Right lobe of liver (tissue), 4 donors: Measurements from ENCODE around the gene ATP8B3.

Source experiments
- CTCF ChIP-seq, 4 donors: fragments of 200-600 bp in 3 of 4; fragments of 450-650 bp in 1 of 4; IDR thresholded peaks; one replicate each; pipeline versions ENCODE4 v1.5.1 to v1.8.0; 2016 to 2022; ENCODE audit warnings: antibody characterized with exemption in 4 of 4, mild to moderate bottlenecking in 2 of 4
- POLR2A ChIP-seq: fragments of 450-650 bp; IDR thresholded peaks from one replicate; pipeline ENCODE4 v1.6.1; 2017; ENCODE audit warnings: antibody characterized with exemption, mild to moderate bottlenecking
- donor health status: DM: no; HTN: no; CAD: no.
- donor health status: DM: no; HTN: no; CAD: no.
- donor health status: DM: no; HTN: yes; CAD: no.

DNA sequence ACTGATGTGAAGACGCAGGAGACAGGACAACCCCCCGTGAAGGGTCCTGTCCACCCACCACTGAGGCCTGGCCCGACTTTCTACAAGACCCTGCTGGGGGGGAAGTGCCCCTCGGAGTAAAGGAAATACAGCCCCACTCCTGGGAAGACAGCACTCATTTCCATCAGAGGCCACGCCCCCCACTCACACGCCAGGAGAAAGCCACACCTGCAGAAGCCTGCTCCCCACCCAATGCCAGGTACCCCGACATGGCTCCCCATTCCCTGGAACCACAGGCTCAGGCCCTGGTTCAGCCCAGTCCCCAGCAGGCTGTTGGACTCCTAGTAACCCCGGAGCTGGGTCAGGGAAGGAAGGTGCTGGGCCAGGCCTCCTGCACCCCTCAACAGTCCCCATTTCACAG is 10.9 kb upstream of the ATP8B3 start:
- TF ChIP-seq CTCF (IDR thresholded peaks at IDR 0.05) (no peak), POLR2A (no peak)
